ENCODE results near the gene SLC7A8.

DNA sequence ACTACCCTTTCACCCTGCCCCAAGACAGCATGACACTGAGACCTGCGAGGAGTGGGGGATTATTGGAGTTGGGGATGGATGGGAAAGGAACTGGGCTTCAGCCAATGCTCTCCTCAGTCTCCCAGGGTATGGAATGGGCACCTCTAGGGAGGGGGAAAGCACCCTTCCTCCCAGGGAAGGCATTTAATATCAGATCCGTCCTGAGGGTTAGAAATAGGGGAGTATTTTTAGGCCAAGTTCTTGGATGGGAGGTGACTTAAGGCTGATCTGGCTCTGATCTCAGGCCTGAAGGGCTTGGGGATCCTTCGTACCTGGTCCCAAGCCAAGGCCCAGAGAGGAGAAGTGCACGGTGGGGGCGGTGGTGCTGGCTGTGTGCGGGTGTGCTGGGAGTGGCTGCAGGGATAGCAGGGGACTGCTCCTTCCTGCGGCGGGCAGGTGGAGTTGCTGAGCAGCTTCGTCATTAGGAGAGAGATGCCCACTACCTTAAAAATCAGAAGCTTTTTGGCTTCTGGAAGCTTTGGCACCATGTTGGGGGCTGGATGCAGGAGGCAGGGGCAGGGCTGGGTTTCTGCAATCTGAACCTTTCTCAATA lies 57.4 kb downstream of the SLC7A8 start:
- TF ChIP-seq CTCF (IDR thresholded peaks at IDR 0.05) (no peak), POLR2AphosphoS5 (IDR thresholded peaks at IDR 0.05; ENCODE audit: low read depth, low read length) (no peak)
